ENCODE measurements around the gene ANKRD9. TPM values are rescaled to one million over a fixed set of nuclear protein-coding genes. Genes with fewer than 3 reads are reported as not detected.
"Not testable (repeated sequence)": the region's sequence is repeated elsewhere in the genome, so short reads cannot be mapped to it uniquely, and the experiment has no call there.

The ANKRD9 gene
- total RNA-seq, 1 donor: 15.6 TPM

DNA sequence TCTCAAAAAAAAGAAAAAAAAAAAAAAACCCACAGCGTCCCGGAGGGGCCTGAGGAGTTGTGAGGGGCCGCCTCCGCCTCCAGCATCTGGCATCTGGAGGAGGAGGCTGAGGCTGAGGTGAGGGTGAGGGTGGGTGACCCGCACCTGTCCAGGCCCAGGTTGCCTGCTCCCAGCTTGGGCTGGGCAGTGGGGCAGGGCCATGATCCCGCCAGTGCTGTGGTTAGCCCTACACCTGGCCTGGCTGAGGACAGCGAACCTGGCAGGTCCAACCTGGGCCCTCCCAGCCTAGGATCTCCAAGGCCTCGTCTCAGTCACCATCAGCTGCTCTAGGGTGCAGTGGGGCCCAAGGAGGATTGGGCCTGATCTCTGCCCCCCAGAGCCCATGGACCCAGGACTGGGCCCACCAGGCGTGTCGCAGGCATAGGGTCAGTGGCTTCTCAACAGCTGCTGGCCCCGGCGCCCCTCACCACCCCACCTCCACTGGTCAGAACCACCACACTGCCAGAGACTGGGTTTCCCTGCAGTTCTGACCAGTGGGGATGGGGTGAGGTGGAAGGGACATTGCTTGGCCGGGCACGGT, 46.6 kb upstream of the ANKRD9 start:
- Histone ChIP-seq H3K4me1 (ENCODE audit: insufficient read depth, low read length) (no peaks in the 10 kb centered on the region), H3K4me3 (ENCODE audit: insufficient read depth, low read length) (no peak overlapping the region), H4K20me1 (ENCODE audit: insufficient read depth, low read length) (no peaks in the 10 kb centered on the region), H3K4me2 (ENCODE audit: insufficient read depth, low read length) (no peak overlapping the region), H2AFZ (ENCODE audit: low read length) (no peak overlapping the region), H3K36me3 (ENCODE audit: insufficient read depth, low read length) (no peaks in the 10 kb centered on the region), H3K27me3 (ENCODE audit: insufficient read depth, low read length) (no peaks in the 10 kb centered on the region), H3K79me2 (ENCODE audit: insufficient read depth, low read length) (no peaks in the 10 kb centered on the region), H3K27ac (ENCODE audit: low read depth, low read length) (no peak overlapping the region), H3K9me3 (ENCODE audit: low read depth, low read length) (no peaks in the 10 kb centered on the region)
- TF ChIP-seq, protein P1, sequence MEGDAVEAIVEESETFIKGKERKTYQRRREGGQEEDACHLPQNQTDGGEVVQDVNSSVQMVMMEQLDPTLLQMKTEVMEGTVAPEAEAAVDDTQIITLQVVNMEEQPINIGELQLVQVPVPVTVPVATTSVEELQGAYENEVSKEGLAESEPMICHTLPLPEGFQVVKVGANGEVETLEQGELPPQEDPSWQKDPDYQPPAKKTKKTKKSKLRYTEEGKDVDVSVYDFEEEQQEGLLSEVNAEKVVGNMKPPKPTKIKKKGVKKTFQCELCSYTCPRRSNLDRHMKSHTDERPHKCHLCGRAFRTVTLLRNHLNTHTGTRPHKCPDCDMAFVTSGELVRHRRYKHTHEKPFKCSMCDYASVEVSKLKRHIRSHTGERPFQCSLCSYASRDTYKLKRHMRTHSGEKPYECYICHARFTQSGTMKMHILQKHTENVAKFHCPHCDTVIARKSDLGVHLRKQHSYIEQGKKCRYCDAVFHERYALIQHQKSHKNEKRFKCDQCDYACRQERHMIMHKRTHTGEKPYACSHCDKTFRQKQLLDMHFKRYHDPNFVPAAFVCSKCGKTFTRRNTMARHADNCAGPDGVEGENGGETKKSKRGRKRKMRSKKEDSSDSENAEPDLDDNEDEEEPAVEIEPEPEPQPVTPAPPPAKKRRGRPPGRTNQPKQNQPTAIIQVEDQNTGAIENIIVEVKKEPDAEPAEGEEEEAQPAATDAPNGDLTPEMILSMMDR (IDR thresholded peaks at IDR 0.05; ENCODE audit: extremely low read depth, low read depth, low read length): no peak
- DNase-seq (ENCODE audit: insufficient read length, low spot score, missing footprints): peak; percentile 57

DNA sequence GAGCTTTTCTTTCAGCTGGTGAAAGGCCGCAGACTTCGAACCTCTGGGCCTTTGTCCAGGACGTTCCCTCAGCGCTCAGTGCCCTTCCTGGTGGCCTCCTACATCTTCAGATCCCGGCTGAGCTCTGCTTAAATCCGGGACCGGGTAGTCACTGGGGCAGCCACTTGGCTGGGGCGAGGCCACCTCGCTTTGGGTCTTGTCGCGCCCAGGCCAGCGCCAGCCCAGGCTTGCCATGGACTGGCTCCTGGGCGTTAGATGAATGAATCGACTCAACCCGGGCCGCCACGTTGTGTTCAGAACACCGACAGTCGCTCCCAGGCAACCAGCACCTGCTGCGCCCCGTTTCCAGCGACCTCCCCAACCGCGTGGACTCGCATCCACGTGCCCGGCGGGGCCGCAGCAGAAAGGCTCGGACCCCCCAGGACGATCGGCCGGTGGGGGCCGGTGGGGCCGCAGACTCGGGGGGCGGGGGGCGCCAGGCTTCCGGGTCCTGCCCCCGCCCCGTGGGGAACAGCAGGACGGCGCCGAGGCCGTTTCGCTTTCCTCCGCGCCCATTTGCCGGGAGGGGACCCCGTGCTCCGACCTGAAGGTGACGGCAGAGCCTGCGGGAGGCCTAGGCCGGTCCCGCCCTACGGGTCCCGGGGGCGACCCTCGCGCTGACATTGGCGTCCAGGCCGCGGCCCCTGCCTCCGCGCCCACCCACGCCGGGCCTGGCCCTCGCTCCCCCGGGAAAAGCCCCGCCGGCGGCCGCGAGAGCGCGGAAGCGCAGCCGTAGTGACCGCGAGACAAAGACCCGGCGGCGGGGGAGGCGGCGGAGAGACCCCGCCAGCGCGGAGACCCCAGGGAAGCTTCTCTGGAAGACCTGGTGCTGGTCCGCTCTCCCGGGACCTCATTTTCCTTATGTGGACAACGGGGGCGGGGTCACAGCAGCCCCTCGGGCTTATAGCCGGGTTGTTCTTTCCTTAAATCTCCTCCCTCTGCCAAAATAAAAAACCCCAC, 45.5 kb upstream of the ANKRD9 start:
- no peaks in the 10 kb centered on the region for H3K9me3 ChIP-seq (ENCODE audit: low read depth, low read length)
- H3K27ac ChIP-seq (ENCODE audit: low read depth, low read length): no peak overlapping the region
- no peaks in the 10 kb centered on the region for H3K79me2 ChIP-seq (ENCODE audit: insufficient read depth, low read length)
- DNase-seq (ENCODE audit: insufficient read length, low spot score, missing footprints): peak; percentile 90
- no peaks in the 10 kb centered on the region for H3K4me1 ChIP-seq (ENCODE audit: insufficient read depth, low read length)
- H3K4me3 ChIP-seq (ENCODE audit: insufficient read depth, low read length): peak overlapping the region; percentile 82
- H3K27me3 ChIP-seq (ENCODE audit: insufficient read depth, low read length): no peaks in the 10 kb centered on the region
- H3K36me3 ChIP-seq (ENCODE audit: insufficient read depth, low read length): no peaks in the 10 kb centered on the region
- peak overlapping the region; percentile 91 for H2AFZ ChIP-seq (ENCODE audit: low read length)
- H3K4me2 ChIP-seq (ENCODE audit: insufficient read depth, low read length): peak overlapping the region; percentile 79
- TF ChIP-seq, protein P1 (IDR thresholded peaks at IDR 0.05; ENCODE audit: extremely low read depth, low read depth, low read length): no peak
- no peaks in the 10 kb centered on the region for H4K20me1 ChIP-seq (ENCODE audit: insufficient read depth, low read length)

DNA sequence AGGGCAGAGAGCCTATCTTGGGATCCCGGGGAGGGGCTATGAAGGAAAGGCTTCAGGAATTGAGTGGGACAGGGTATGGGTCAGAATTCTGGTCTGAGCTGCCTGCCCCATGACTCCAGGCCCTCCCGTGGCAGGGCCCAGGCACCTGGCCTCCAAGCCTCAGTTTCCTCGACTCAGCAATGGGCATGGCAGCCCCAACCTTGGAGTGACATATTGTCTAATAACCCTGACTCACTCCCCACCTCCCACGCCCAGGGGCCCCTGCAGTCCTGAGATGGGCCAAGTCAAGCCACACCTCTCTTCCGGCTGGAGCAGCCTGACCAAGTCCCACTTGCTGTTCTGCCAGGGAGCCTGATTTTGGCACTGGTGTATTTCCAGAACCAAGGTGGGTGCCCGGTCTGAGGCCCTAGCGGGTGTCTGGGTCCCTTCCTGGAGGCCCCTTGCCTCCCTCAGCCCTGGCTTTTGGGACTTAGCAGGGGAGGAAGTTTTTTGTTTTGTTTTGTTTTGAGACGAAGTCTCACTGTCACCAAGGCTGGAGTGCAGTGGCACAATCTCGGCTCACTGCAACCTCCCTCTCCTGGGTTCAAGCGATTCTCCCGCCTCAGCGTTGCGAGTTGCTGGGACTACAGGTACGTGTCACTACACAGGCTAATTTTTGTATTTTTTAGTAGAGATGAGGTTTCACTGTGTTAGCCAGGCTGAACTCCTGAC, 42.6 kb upstream of the ANKRD9 start:
- Histone ChIP-seq H2AFZ (ENCODE audit: low read length) (peak overlapping the region; percentile 63), H3K4me2 (ENCODE audit: insufficient read depth, low read length) (no peak overlapping the region)

DNA sequence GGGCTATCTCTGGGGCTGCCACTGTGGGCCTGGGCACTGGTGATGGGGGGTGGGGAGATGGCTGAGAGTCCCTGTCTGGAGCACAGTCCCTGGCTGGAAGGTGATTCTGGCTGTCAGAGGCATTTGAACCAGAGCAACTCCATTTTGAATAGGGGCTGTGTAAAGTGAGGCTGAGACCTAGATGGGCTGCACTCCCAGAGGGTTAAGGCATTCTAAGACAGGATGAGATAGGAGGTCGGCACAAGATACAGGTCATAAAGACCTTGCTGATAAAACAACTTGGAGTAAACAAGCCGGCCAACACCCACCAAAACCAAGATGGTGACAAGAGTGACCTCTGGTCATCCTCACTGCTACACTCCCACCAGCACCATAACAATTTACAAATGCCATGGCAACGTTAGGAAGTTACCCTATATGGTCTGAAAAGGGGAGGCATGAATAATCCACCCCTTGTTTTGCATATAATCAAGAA, 41.4 kb upstream of the ANKRD9 start:
- H3K4me2 ChIP-seq (ENCODE audit: insufficient read depth, low read length); H3K4me3 ChIP-seq (ENCODE audit: insufficient read depth, low read length); H3K9me3 ChIP-seq (ENCODE audit: low read depth, low read length); DNase-seq (ENCODE audit: insufficient read length, low spot score, missing footprints); H3K36me3 ChIP-seq (ENCODE audit: insufficient read depth, low read length); H3K27ac ChIP-seq (ENCODE audit: low read depth, low read length); H3K4me1 ChIP-seq (ENCODE audit: insufficient read depth, low read length); H2AFZ ChIP-seq (ENCODE audit: low read length); H3K79me2 ChIP-seq (ENCODE audit: insufficient read depth, low read length); H4K20me1 ChIP-seq (ENCODE audit: insufficient read depth, low read length); H3K27me3 ChIP-seq (ENCODE audit: insufficient read depth, low read length): not testable (repeated sequence)

More for the DNA sequence above, 42.6 kb upstream of the ANKRD9 start:
- TF ChIP-seq, protein P1 (IDR thresholded peaks at IDR 0.05; ENCODE audit: extremely low read depth, low read depth, low read length): no peak
- Histone ChIP-seq H3K4me3 (ENCODE audit: insufficient read depth, low read length) (peak overlapping the region; percentile 37), H3K36me3 (ENCODE audit: insufficient read depth, low read length) (no peaks in the 10 kb centered on the region), H3K27me3 (ENCODE audit: insufficient read depth, low read length) (peaks cover 4% of the 10 kb centered on the region), H3K79me2 (ENCODE audit: insufficient read depth, low read length) (no peaks in the 10 kb centered on the region), H4K20me1 (ENCODE audit: insufficient read depth, low read length) (no peaks in the 10 kb centered on the region), H3K9me3 (ENCODE audit: low read depth, low read length) (no peaks in the 10 kb centered on the region), H3K4me1 (ENCODE audit: insufficient read depth, low read length) (no peaks in the 10 kb centered on the region), H3K27ac (ENCODE audit: low read depth, low read length) (no peak overlapping the region)
- DNase-seq (ENCODE audit: insufficient read length, low spot score, missing footprints): peak; percentile 96

All from osteoblast (primary cell).